Right lobe of liver (tissue), 6 donors: ENCODE results near the gene PTBP3. TPM values are rescaled to one million over a fixed set of nuclear protein-coding genes. Genes with fewer than 3 reads are reported as not detected.
"Not testable (repeated sequence)": the region's sequence is repeated elsewhere in the genome, so short reads cannot be mapped to it uniquely, and the experiment has no call there.

Source experiments
- ATAC-seq, 4 donors: fragments of 200-7000 bp; cut with Tn5 transposase; one replicate each; pipeline ENCODE4 v1.9.1; 2020; ENCODE audit warnings: mild to moderate bottlenecking in 4 of 4, moderate library complexity in 4 of 4
- DNase-seq, 3 donors: peaks; one replicate each; pipeline ENCODE4 v3.0.0-alpha.2; 2020
- H3K27ac ChIP-seq, 3 donors: fragments of 200-600 bp; one replicate each; pipeline ENCODE4 v1.8.0; 2022
- H3K27me3 ChIP-seq, 2 donors: fragments of 200-600 bp; one replicate each; pipeline ENCODE4 v1.8.0; 2022
- H3K36me3 ChIP-seq, 4 donors: fragments of 200-600 bp; sonication (generic) in 1 of 4; one replicate each; pipeline versions ENCODE4 v1.5.1 to v1.8.0; 2017 to 2022; ENCODE audit warnings: control low read depth in 1 of 4
- H3K4me1 ChIP-seq, 4 donors: fragments of 200-600 bp; sonication (generic) in 1 of 4; one replicate each; pipeline versions ENCODE4 v1.5.1 to v1.8.0; 2017 to 2022; ENCODE audit warnings: control low read depth in 1 of 4
- H3K4me3 ChIP-seq, 3 donors: fragments of 200-600 bp; one replicate each; pipeline ENCODE4 v1.8.0; 2022
- H3K9me3 ChIP-seq, 4 donors: fragments of 200-600 bp; sonication (generic) in 1 of 4; one replicate each; pipeline versions ENCODE4 v1.5.1 to v1.8.0; 2017 to 2022; ENCODE audit warnings: control low read depth in 1 of 4
- POLR2A ChIP-seq: fragments of 450-650 bp; IDR thresholded peaks from one replicate; pipeline ENCODE4 v1.6.1; 2017; ENCODE audit warnings: antibody characterized with exemption, mild to moderate bottlenecking
- WGBS: methylation state at CpG from one replicate; pipeline ENCODE4 v1.1.6; 2018; ENCODE audit warnings: low coverage, low lambda C conversion rate; ENCODE audit not compliant: insufficient coverage; ENCODE audit errors: missing lambda C conversion rate; 5-methylcytosine and 5-hydroxymethylcytosine counted together
- intact Hi-C, 2 donors: fragments of 100-400 bp; cut with DNase I; formaldehyde crosslinking; loops; one replicate each; pipeline versions ENCODE4 v1.11.2 to v1.14.1; 2022
- total RNA-seq, 6 experiments: library from RNA; depleted of rRNA in 2 of 6; stranded (reverse); fragments of >200 nt in 2 of 6; fragmentation: NEBNext Ultra II Directional in 3 of 6; extraction: Animal tissue kit (Norgen Biotek cat#: 25700) in 3 of 6; gene quantifications; one replicate each; pipeline versions ENCODE4 v1.1.0 to v1.2.4, GENCODE V29; 2016 to 2023
- TF ChIP-seq, protein P1 (sequence below), 4 donors: fragments of 200-600 bp in 3 of 4; fragments of 450-650 bp in 1 of 4; IDR thresholded peaks; one replicate each; pipeline versions ENCODE4 v1.5.1 to v1.8.0; 2016 to 2022; ENCODE audit warnings: antibody characterized with exemption in 4 of 4, mild to moderate bottlenecking in 2 of 4
- donor health status: DM: no; HTN: yes; CAD: no.
- donor health status: DM: no; HTN: no; CAD: no.
- donor health status: DM: no; HTN: no; CAD: no.
- donor health status: DM: no; HTN: yes; CAD: no.
- donor health status: DM: no; HTN: yes; CAD: no.

Gene PTBP3
- total RNA-seq, 6 experiments from 2014 or later, result 16.3 to 29.9 (median 19.3) TPM

DNA sequence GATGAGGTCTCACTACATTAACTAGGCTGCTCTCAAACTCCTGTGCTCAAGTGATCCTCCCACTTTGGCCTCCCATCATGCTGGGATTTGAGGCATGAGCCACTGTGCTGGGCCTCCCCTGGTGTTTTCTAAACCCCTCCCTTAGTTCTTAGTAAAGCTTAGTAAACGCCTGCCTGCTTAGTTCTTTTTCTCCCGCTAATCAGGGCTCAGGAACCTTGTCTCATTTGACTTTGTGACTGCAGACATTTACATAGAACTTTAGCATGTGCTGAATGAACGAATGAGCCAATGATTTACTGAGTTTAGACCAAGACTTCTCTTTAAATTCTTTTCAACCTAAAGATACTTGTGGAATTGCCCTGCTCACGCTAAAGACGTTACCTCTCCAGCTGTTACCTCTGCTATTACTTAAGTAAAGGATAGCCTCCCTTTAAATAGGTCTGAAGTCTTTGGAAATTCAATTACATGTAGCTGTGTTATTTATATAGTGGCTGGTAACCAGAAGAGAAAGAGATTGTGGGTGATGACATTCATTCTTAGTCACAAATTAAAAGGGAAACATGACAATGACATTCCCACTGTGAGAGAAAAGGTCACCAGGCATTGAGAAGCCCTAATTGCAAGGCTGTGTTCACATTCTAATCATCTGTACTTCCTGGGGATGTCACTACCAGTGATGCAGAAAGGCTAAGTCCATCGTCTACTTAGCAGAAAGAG lies 139.7 kb downstream of the PTBP3 start:
- Histone ChIP-seq H3K4me1 (no peaks in the 10 kb centered on the region), H3K27me3 (no peaks in the 10 kb centered on the region), H3K36me3 (no peaks in the 10 kb centered on the region), H3K27ac (no peak overlapping the region), H3K9me3 (no peaks in the 10 kb centered on the region), H3K4me3 (no peak overlapping the region)
- intact Hi-C loops, result no loop called here
- DNase-seq (no peak), ATAC-seq (no peak)
- WGBS, result 83% methylated on average over 5 of the region's 6 CpGs
- TF ChIP-seq POLR2A, result no peak
- TF ChIP-seq, protein P1, sequence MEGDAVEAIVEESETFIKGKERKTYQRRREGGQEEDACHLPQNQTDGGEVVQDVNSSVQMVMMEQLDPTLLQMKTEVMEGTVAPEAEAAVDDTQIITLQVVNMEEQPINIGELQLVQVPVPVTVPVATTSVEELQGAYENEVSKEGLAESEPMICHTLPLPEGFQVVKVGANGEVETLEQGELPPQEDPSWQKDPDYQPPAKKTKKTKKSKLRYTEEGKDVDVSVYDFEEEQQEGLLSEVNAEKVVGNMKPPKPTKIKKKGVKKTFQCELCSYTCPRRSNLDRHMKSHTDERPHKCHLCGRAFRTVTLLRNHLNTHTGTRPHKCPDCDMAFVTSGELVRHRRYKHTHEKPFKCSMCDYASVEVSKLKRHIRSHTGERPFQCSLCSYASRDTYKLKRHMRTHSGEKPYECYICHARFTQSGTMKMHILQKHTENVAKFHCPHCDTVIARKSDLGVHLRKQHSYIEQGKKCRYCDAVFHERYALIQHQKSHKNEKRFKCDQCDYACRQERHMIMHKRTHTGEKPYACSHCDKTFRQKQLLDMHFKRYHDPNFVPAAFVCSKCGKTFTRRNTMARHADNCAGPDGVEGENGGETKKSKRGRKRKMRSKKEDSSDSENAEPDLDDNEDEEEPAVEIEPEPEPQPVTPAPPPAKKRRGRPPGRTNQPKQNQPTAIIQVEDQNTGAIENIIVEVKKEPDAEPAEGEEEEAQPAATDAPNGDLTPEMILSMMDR (IDR thresholded peaks at IDR 0.05), result no peak

DNA sequence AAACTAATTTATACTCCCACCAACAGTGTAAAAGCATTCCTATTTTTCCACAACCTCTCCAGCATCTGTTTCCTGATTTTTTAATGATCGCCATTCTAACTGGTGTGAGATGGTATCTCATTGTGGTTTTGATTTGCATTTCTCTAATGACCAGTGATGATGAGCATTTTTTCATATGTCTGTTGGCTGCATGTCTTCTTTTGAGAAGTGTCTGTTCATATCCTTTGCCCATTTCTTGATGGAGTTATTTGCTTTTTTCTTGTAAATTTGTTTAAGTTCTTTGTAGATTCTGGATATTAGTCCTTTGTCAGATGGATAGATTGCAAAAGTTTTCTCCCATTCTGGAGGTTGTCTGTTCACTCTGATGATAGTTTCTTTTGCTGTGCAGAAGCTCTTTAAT lies 143.1 kb downstream of the PTBP3 start:
- intact Hi-C loops, H3K27ac ChIP-seq, H3K4me1 ChIP-seq, H3K27me3 ChIP-seq, ATAC-seq, DNase-seq, H3K36me3 ChIP-seq, H3K9me3 ChIP-seq, H3K4me3 ChIP-seq: not testable (repeated sequence)
- WGBS, result 86% methylated on average over 1 of the region's 1 CpG

DNA sequence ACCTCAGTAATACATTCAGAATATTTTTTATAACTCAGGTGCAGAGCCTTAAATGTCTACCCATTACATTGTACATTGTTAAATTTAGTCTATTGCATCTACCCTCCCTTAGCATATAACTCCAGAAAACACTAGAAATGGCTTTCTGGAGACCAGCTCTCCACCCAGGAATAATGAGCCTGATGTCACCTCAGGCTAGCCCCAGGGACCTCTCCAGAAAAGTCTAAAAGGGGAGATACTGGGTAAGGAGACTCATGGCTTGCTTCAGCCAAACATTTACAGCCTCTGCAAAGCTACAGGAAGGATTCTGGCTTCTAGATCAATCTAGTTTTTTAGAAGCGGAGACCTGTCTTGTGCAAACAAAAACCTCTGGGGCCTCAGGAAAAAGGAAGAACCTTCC lies 144.5 kb downstream of the PTBP3 start:
- Histone ChIP-seq H3K27ac (no peak overlapping the region), H3K4me3 (no peak overlapping the region), H3K36me3 (no peaks in the 10 kb centered on the region), H3K4me1 (no peaks in the 10 kb centered on the region), H3K27me3 (no peaks in the 10 kb centered on the region), H3K9me3 (no peaks in the 10 kb centered on the region)
- ATAC-seq, result no peak
- no peak for DNase-seq
- TF ChIP-seq, protein P1 (IDR thresholded peaks at IDR 0.05), result no peak
- TF ChIP-seq POLR2A, result no peak
- intact Hi-C loops, result no loop called here
- 80% methylated on average over 1 of the region's 1 CpG for WGBS

DNA sequence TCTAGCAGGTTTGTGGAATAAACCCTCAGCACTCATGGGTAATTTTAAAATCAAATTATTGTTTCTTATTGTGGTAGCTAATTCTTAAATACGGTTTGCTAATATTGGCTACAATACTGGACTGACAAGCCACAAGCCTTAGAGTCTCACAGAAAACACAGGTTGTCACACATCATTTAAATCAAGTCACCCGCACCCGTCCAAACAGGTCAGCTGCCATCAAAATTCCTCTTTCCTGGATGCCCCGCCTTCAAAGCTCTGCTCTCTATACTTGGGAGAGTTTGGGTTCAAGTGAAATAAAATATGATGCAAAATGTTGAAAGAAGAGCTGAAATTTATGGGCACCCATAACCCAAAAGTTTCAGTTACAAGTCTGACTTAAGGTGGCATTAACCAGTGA lies 146.0 kb downstream of the PTBP3 start:
- no peak for DNase-seq
- no peak for TF ChIP-seq POLR2A
- TF ChIP-seq, protein P1 (IDR thresholded peaks at IDR 0.05), result no peak
- H3K27ac ChIP-seq, result no peak overlapping the region

GRCh38 chr9:112186695-112187094 lies 146.7 kb downstream of the PTBP3 start:
- no peak for DNase-seq
- intact Hi-C loops, result no loop called here
- Histone ChIP-seq H3K4me3 (no peak overlapping the region), H3K4me1 (no peaks in the 10 kb centered on the region), H3K27me3 (no peaks in the 10 kb centered on the region), H3K9me3 (no peaks in the 10 kb centered on the region), H3K27ac (no peak overlapping the region), H3K36me3 (no peaks in the 10 kb centered on the region)
- no peak for ATAC-seq
- WGBS, result 94% methylated on average over 4 of the region's 4 CpGs
- TF ChIP-seq POLR2A, result no peak
- TF ChIP-seq, protein P1 (IDR thresholded peaks at IDR 0.05), result no peak

More for the DNA sequence above, 146.0 kb downstream of the PTBP3 start:
- no peaks in the 10 kb centered on the region for H3K9me3 ChIP-seq
- 73% methylated on average over 4 of the region's 4 CpGs for WGBS
- intact Hi-C loops, result no loop called here
- H3K4me1 ChIP-seq, result no peaks in the 10 kb centered on the region
- no peaks in the 10 kb centered on the region for H3K27me3 ChIP-seq
- H3K36me3 ChIP-seq, result no peaks in the 10 kb centered on the region
- no peak for ATAC-seq
- H3K4me3 ChIP-seq, result no peak overlapping the region
